Thyroid gland (tissue), 4 donors: ENCODE results near the gene FOXS1. TPM values are rescaled to one million over a fixed set of nuclear protein-coding genes. Genes with fewer than 3 reads are reported as not detected.

ENCODE experiments used
- DNase-seq, 2 donors: peaks; one replicate each; pipeline ENCODE4 v3.0.0-alpha.2; 2019
- H3K27ac ChIP-seq, 3 donors: fragments of 200-600 bp; sonication (generic); 1 replicate in 2 of 3; 2 replicates in 1 of 3; pipeline ENCODE4 v1.5.1; 2016 to 2019; ENCODE audit warnings: mild to moderate bottlenecking in 1 of 3, moderate library complexity in 1 of 3
- H3K27me3 ChIP-seq: fragments of 200-600 bp; sonication (generic); one replicate; pipeline ENCODE4 v1.5.1; 2019
- H3K36me3 ChIP-seq, 2 donors: fragments of 200-600 bp; sonication (generic); one replicate each; pipeline ENCODE4 v1.5.1; 2016 to 2019
- H3K4me1 ChIP-seq, 2 donors: fragments of 200-600 bp; sonication (generic); one replicate each; pipeline ENCODE4 v1.5.1; 2017 to 2019
- H3K4me3 ChIP-seq, 3 donors: fragments of 200-600 bp; sonication (generic); replicated peaks in 1 of 3; 1 replicate in 2 of 3; 2 replicates in 1 of 3; pipeline ENCODE4 v1.5.1; 2016; ENCODE audit warnings: mild to moderate bottlenecking in 1 of 3
- H3K9me3 ChIP-seq: fragments of 200-600 bp; sonication (generic); one replicate; pipeline ENCODE4 v1.5.1; 2017
- CTCF ChIP-seq, 6 experiments: fragments of 200-600 bp in 3 of 6; fragments of 450-650 bp in 3 of 6; sonication (generic) in 3 of 6; IDR thresholded peaks; one replicate each; pipeline ENCODE4 v1.5.1; 2016 to 2019; ENCODE audit warnings: antibody characterized with exemption in 6 of 6, mild to moderate bottlenecking in 2 of 6, inconsistent platforms in 1 of 6, moderate library complexity in 1 of 6
- POLR2A ChIP-seq, 2 donors: fragments of 450-650 bp; IDR thresholded peaks; one replicate each; pipeline ENCODE4 v1.6.1; 2017; ENCODE audit warnings: antibody characterized with exemption in 2 of 2, mild to moderate bottlenecking in 2 of 2, moderate library complexity in 1 of 2
- WGBS, 2 donors: methylation state at CpG; one replicate each; pipeline ENCODE4 v1.1.5; 2017; 5-methylcytosine and 5-hydroxymethylcytosine counted together
- intact Hi-C: fragments of 100-400 bp; cut with DNase I; formaldehyde crosslinking; loops from one replicate; pipeline ENCODE4 v1.15.1; 2023
- total RNA-seq, 4 donors: library from RNA; depleted of rRNA; stranded (reverse); fragments of >200 nt; gene quantifications; one replicate each; pipeline ENCODE4 v1.2.3, GENCODE V29; 2016

The FOXS1 gene
- total RNA-seq, 4 donors from 2014 or later, result 0.44 to 1.0 TPM; not detected in 2

- intact Hi-C loops, result loop anchor here (10.0 kb wide), 3 partner anchors 169 to 271 kb away; no protein-coding TSS in a partner anchor
- Histone ChIP-seq H3K27me3 (no peaks in the 10 kb centered on the region), H3K27ac (no peak overlapping the region), H3K4me3 (no peak overlapping the region), H3K9me3 (no peaks in the 10 kb centered on the region), H3K36me3 (no peaks in the 10 kb centered on the region), H3K4me1 (peaks cover 20 to 23% of the 10 kb centered on the region in 2 donors)
- WGBS, 2 donors, result 87 to 93% methylated on average over 3 to 4 of the region's 4 CpGs
- TF ChIP-seq CTCF (IDR thresholded peaks at IDR 0.05) (no peak), POLR2A (IDR thresholded peaks at IDR 0.05) (no peak)
- no peak for DNase-seq
These were observed 21.3 kb downstream of the FOXS1 start for GRCh38 chr20:31824125-31824485.

- Histone ChIP-seq H3K27ac (no peak overlapping the region), H3K9me3 (no peaks in the 10 kb centered on the region), H3K4me1 (peaks cover 26 to 29% of the 10 kb centered on the region in 2 donors), H3K36me3 (no peaks in the 10 kb centered on the region), H3K27me3 (no peaks in the 10 kb centered on the region), H3K4me3 (no peak overlapping the region)
- intact Hi-C loops, result loop anchor here (10.0 kb wide), 3 partner anchors 169 to 271 kb away; no protein-coding TSS in a partner anchor
- no peak for DNase-seq
- WGBS, 2 donors, result 69 to 85% methylated on average over 7 to 14 of the region's 14 CpGs
- TF ChIP-seq POLR2A (IDR thresholded peaks at IDR 0.05) (no peak), CTCF (IDR thresholded peaks at IDR 0.05) (no peak)
These were observed 21.9 kb downstream of the FOXS1 start for GRCh38 chr20:31823360-31824124.

GRCh38 chr20:31822421-31823330, 22.7 kb downstream of the FOXS1 start:
- 1 to 4% methylated on average over 9 to 26 of the region's 29 CpGs for WGBS, 2 donors
- H3K36me3 ChIP-seq, result no peaks in the 10 kb centered on the region
- no peaks in the 10 kb centered on the region for H3K27me3 ChIP-seq
- H3K4me1 ChIP-seq, result peaks cover 28 to 38% of the 10 kb centered on the region in 2 donors
- peak; percentile 98 for DNase-seq
- peak overlapping the region; percentile 17 to 64 (median 56) for H3K27ac ChIP-seq
- peak; percentile 98 to 99 (median 98) for TF ChIP-seq CTCF (IDR thresholded peaks at IDR 0.05)
- TF ChIP-seq POLR2A (IDR thresholded peaks at IDR 0.05), result no peak
- intact Hi-C loops, result loop anchor here (10.0 kb wide), 3 partner anchors 168 to 272 kb away; no protein-coding TSS in a partner anchor
- no peaks in the 10 kb centered on the region for H3K9me3 ChIP-seq
- H3K4me3 ChIP-seq, result no peak overlapping the region

GRCh38 chr20:31821427-31821826, 24.0 kb downstream of the FOXS1 start:
- intact Hi-C loops, result loop anchor here (10.0 kb wide), 3 partner anchors 167 to 273 kb away; no protein-coding TSS in a partner anchor
- Histone ChIP-seq H3K4me3 (no peak overlapping the region), H3K4me1 (peaks cover 28 to 48% of the 10 kb centered on the region in 2 donors), H3K9me3 (no peaks in the 10 kb centered on the region), H3K36me3 (no peaks in the 10 kb centered on the region), H3K27ac (peak overlapping the region; percentile 17 to 64 (median 56)), H3K27me3 (no peaks in the 10 kb centered on the region)
- 52 to 53% methylated on average over 5 of the region's 5 CpGs for WGBS, 2 donors
- TF ChIP-seq POLR2A (IDR thresholded peaks at IDR 0.05) (no peak), CTCF (IDR thresholded peaks at IDR 0.05) (no peak)
- DNase-seq, result no peak
